Upper lobe of right lung (tissue), 1 donor: ENCODE data around the gene CCS. TPM values are rescaled to one million over a fixed set of nuclear protein-coding genes. Genes with fewer than 3 reads are reported as not detected.

Source experiments
- ATAC-seq: fragments of 200-7000 bp; cut with Tn5 transposase; one replicate; pipeline ENCODE4 v1.9.1; 2020; ENCODE audit warnings: mild to moderate bottlenecking, moderate library complexity
- DNase-seq: peaks from one replicate; pipeline ENCODE4 v3.0.0-alpha.2; 2020
- H3K27ac ChIP-seq: fragments of 200-600 bp; one replicate; pipeline ENCODE4 v1.8.0; 2022
- H3K27me3 ChIP-seq: fragments of 200-600 bp; one replicate; pipeline ENCODE4 v1.8.0; 2022; ENCODE audit warnings: mild to moderate bottlenecking
- H3K36me3 ChIP-seq: fragments of 200-600 bp; one replicate; pipeline ENCODE4 v1.8.0; 2022
- H3K4me1 ChIP-seq: fragments of 200-600 bp; one replicate; pipeline ENCODE4 v1.8.0; 2022
- H3K4me3 ChIP-seq: fragments of 200-600 bp; one replicate; pipeline ENCODE4 v1.8.0; 2022; ENCODE audit warnings: mild to moderate bottlenecking
- H3K9me3 ChIP-seq: fragments of 200-600 bp; one replicate; pipeline ENCODE4 v1.8.0; 2022
- CTCF ChIP-seq: fragments of 200-600 bp; IDR thresholded peaks from one replicate; pipeline ENCODE4 v1.8.0; 2022; ENCODE audit warnings: antibody characterized with exemption
- intact Hi-C: fragments of 100-400 bp; cut with DNase I; formaldehyde crosslinking; loops from one replicate; pipeline ENCODE4 v1.11.0; 2022
- total RNA-seq: library from RNA; stranded (reverse); fragmentation: NEBNext Ultra II Directional; extraction: Animal tissue kit (Norgen Biotek cat#: 25700); gene quantifications from one replicate; pipeline ENCODE4 v1.2.1, GENCODE V29; 2021
- donor health status: DM: no; HTN: yes; CAD: no; lungs with severe emphysema.

CCS gene
- total RNA-seq, 1 donor from 2014 or later = 31.9 TPM

GRCh38 chr11:66546966-66547661 lies 45.9 kb upstream of the CCS start:
- ATAC-seq (no peak), DNase-seq (no peak)
- intact Hi-C loops = no loop called here
- H3K27me3 ChIP-seq = no peaks in the 10 kb centered on the region
- peak overlapping the region; percentile 86 for H3K4me3 ChIP-seq
- peaks cover 11% of the 10 kb centered on the region for H3K36me3 ChIP-seq
- H3K9me3 ChIP-seq = no peaks in the 10 kb centered on the region
- TF ChIP-seq CTCF = no peak
- H3K27ac ChIP-seq = no peak overlapping the region
- peaks cover 28% of the 10 kb centered on the region for H3K4me1 ChIP-seq

- DNase-seq (no peak), ATAC-seq (no peak)
- intact Hi-C loops = no loop called here
- Histone ChIP-seq H3K9me3 (no peaks in the 10 kb centered on the region), H3K36me3 (peaks cover 6% of the 10 kb centered on the region), H3K27ac (no peak overlapping the region), H3K4me3 (no peak overlapping the region), H3K27me3 (no peaks in the 10 kb centered on the region), H3K4me1 (peaks cover 28% of the 10 kb centered on the region)
- no peak for TF ChIP-seq CTCF
Observed at GRCh38 chr11:66547662-66548009, 45.3 kb upstream of the CCS start.

GRCh38 chr11:66548041-66548440 lies 44.9 kb upstream of the CCS start:
- Histone ChIP-seq H3K27me3 (no peaks in the 10 kb centered on the region), H3K27ac (no peak overlapping the region), H3K9me3 (no peaks in the 10 kb centered on the region), H3K4me3 (no peak overlapping the region), H3K4me1 (peaks cover 28% of the 10 kb centered on the region), H3K36me3 (peaks cover 4% of the 10 kb centered on the region)
- TF ChIP-seq CTCF = no peak
- intact Hi-C loops = no loop called here
- ATAC-seq (no peak), DNase-seq (no peak)

GRCh38 chr11:66548774-66549630 lies 44.0 kb upstream of the CCS start:
- no peaks in the 10 kb centered on the region for H3K27me3 ChIP-seq
- intact Hi-C loops = no loop called here
- no peak for DNase-seq
- TF ChIP-seq CTCF = no peak
- no peaks in the 10 kb centered on the region for H3K36me3 ChIP-seq
- peaks cover 20% of the 10 kb centered on the region for H3K4me1 ChIP-seq
- H3K4me3 ChIP-seq = no peak overlapping the region
- no peak for ATAC-seq
- no peaks in the 10 kb centered on the region for H3K9me3 ChIP-seq
- H3K27ac ChIP-seq = no peak overlapping the region

- no peak overlapping the region for H3K27ac ChIP-seq
- no peaks in the 10 kb centered on the region for H3K9me3 ChIP-seq
- intact Hi-C loops = no loop called here
- no peaks in the 10 kb centered on the region for H3K27me3 ChIP-seq
- no peak for TF ChIP-seq CTCF
- no peak for DNase-seq
- no peak overlapping the region for H3K4me3 ChIP-seq
- H3K36me3 ChIP-seq = no peaks in the 10 kb centered on the region
- peaks cover 13% of the 10 kb centered on the region for H3K4me1 ChIP-seq
- ATAC-seq = no peak
Observed at GRCh38 chr11:66549696-66550095, 43.3 kb upstream of the CCS start.
